MCF 10A (cell line): Measurements from ENCODE around the gene HNRNPC. TPM values are rescaled to one million over a fixed set of nuclear protein-coding genes. Genes with fewer than 3 reads are reported as not detected.
A peak's percentile ranks its signal among the peaks of the same experiment; 100 is the strongest.
"Not testable (repeated sequence)": the region's sequence is repeated elsewhere in the genome, so short reads cannot be mapped to it uniquely, and the experiment has no call there.

Experiments
- BruUV-seq: library from RNA; stranded (reverse); fragments of 400-500 nt; replicated peaks from 2 replicates; lab custom pipeline; 2021; lab: Mats Ljungman, UMichigan
- CTCF ChIA-PET: fragments of 300-600 bp; sonication (Branson Sonifier 250); formaldehyde crosslinking; extraction: SDS; loops from one replicate; lab custom pipeline; 2021; ENCODE audit warnings: antibody characterized with exemption, inconsistent platforms; lab: Yijun Ruan, JAX
- POLR2A ChIA-PET: fragments of 300-600, 350-650 bp; sonication (Branson Sonifier 250); formaldehyde crosslinking; extraction: SDS; loops from one replicate; lab custom pipeline; 2020; ENCODE audit warnings: antibody characterized with exemption, inconsistent platforms; lab: Yijun Ruan, JAX
- DNase-seq: peaks from one replicate; pipeline ENCODE4 v3.0.0-alpha.2; 2018; ENCODE audit not compliant: unreplicated experiment
- H3K27ac Mint-ChIP-seq: one replicate; pipeline ENCODE4 v1.8.0; 2022; ENCODE audit warnings: mild to moderate bottlenecking, low read depth, mixed read lengths; ENCODE audit not compliant: unreplicated experiment
- H3K27me3 Mint-ChIP-seq: one replicate; pipeline ENCODE4 v1.8.0; 2022; ENCODE audit warnings: mixed read lengths; ENCODE audit not compliant: insufficient read depth, unreplicated experiment
- H3K36me3 Mint-ChIP-seq: one replicate; pipeline ENCODE4 v1.8.0; 2022; ENCODE audit warnings: mild to moderate bottlenecking, moderate library complexity, mixed read lengths; ENCODE audit not compliant: insufficient read depth, unreplicated experiment
- H3K4me1 Mint-ChIP-seq: one replicate; pipeline ENCODE4 v1.8.0; 2022; ENCODE audit warnings: mixed read lengths; ENCODE audit not compliant: insufficient read depth, unreplicated experiment
- H3K4me3 Mint-ChIP-seq: one replicate; pipeline ENCODE4 v1.8.0; 2022; ENCODE audit warnings: mild to moderate bottlenecking, moderate library complexity, mixed read lengths; ENCODE audit not compliant: unreplicated experiment
- H3K9me3 Mint-ChIP-seq: one replicate; pipeline ENCODE4 v1.8.0; 2022; ENCODE audit warnings: mixed read lengths; ENCODE audit not compliant: unreplicated experiment
- CTCF ChIP-seq: fragments of 200-600 bp; IDR thresholded peaks from one replicate; pipeline ENCODE4 v1.8.0; 2022; ENCODE audit warnings: antibody characterized with exemption, mild to moderate bottlenecking; ENCODE audit not compliant: unreplicated experiment
- intact Hi-C: fragments of 100-400 bp; cut with micrococcal nuclease; formaldehyde crosslinking; loops from 2 replicates; pipeline ENCODE4 v1.14.1; 2022
- total RNA-seq: library from RNA; stranded (reverse); gene quantifications from 2 replicates; pipeline ENCODE4 v1.2.3, GENCODE V29; 2022

HNRNPC gene
- total RNA-seq, 1 experiment from 2014 or later = 882 TPM

DNA sequence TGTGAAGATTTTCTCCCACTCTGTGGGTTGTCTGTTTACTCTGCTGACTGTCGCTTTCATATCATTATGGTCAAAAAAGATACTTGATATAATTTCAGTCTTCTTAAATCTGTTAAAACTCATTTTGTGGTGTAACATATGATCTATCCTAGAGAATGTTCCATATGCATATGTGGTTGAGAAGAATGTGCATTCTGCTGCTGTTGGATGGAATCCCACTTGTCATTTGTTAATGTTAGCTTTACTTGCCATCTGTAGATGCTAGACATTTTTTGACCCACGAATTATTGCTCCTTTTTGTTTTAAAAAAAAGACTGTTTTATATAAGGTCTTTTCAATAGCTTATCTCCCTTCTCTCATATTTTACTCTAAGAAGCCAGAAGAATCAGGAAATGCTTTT, 87.1 kb downstream of the HNRNPC start:
- no peak for TF ChIP-seq CTCF
- H3K27me3 Mint-ChIP-seq = peaks cover 59% of the 10 kb centered on the region
- ChIA-PET POLR2A (no interaction called here), CTCF (interaction anchor here (0.6 to 0.8 kb wide), 5 partner anchors 10 to 566 kb away, joined by 3 read pairs; no protein-coding TSS in a partner anchor)
- no TSS peak for BruUV-seq
- peaks cover 6% of the 10 kb centered on the region for H3K4me1 Mint-ChIP-seq
- H3K9me3 Mint-ChIP-seq = peaks cover 9% of the 10 kb centered on the region
- H3K4me3 Mint-ChIP-seq = no peak overlapping the region
- DNase-seq = no peak
- H3K27ac Mint-ChIP-seq = no peak overlapping the region
- intact Hi-C loops = no loop called here
- H3K36me3 Mint-ChIP-seq = no peaks in the 10 kb centered on the region

GRCh38 chr14:21171128-21171527, 98.1 kb downstream of the HNRNPC start:
- Mint-ChIP-seq H3K36me3 (peaks cover 5% of the 10 kb centered on the region), H3K4me3 (no peak overlapping the region), H3K27ac (no peak overlapping the region), H3K27me3 (peaks cover 43% of the 10 kb centered on the region), H3K4me1 (peaks cover 8% of the 10 kb centered on the region), H3K9me3 (peaks cover 21% of the 10 kb centered on the region)
- intact Hi-C loops = no loop called here
- ChIA-PET CTCF (interaction anchor here (0.7 kb wide), 1 partner anchor 9 kb away, joined by 3 read pairs; no protein-coding TSS in a partner anchor), POLR2A (no interaction called here)
- no peak for TF ChIP-seq CTCF
- DNase-seq = peak; percentile 8
- no TSS peak for BruUV-seq

DNA sequence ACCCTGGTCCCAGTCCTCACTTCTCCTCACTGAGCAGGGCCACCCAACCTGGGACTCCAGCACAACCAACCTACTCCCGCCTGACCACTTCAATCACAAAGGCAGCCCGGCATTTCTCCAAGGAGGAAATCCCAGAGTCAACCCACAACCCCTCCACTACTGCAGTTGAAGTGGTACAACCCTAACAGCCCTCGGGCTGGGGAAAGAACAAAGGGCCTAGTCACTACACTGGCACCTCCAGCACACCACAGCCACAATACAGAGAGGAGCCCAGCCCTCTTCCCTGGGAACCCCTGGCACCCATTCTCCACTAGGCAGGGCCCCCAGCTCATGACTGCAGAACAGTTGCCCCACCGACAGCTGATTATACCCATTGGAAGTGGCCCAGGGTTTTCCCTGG, 99.7 kb downstream of the HNRNPC start:
- ChIA-PET CTCF (interaction anchor here (1.1 kb wide), 2 partner anchors 12 to 77 kb away, joined by 3 read pairs; no protein-coding TSS in a partner anchor), POLR2A (no interaction called here)
- intact Hi-C loops = no loop called here
- no TSS peak for BruUV-seq
- H3K9me3 Mint-ChIP-seq = peaks cover 21% of the 10 kb centered on the region
- H3K36me3 Mint-ChIP-seq = peaks cover 5% of the 10 kb centered on the region
- H3K27ac Mint-ChIP-seq = no peak overlapping the region
- peaks cover 31% of the 10 kb centered on the region for H3K27me3 Mint-ChIP-seq
- DNase-seq = no peak
- no peak for TF ChIP-seq CTCF
- no peak overlapping the region for H3K4me3 Mint-ChIP-seq
- peaks cover 11% of the 10 kb centered on the region for H3K4me1 Mint-ChIP-seq

GRCh38 chr14:21168055-21168454, 101.2 kb downstream of the HNRNPC start:
- ChIA-PET POLR2A (interaction anchor here (0.6 kb wide), 1 partner anchor 270 kb away, joined by 3 read pairs; no protein-coding TSS in a partner anchor), CTCF (interaction anchor here (0.7 kb wide), 1 partner anchor 63 kb away, joined by 4 read pairs; no protein-coding TSS in a partner anchor)
- peaks cover 5% of the 10 kb centered on the region for H3K36me3 Mint-ChIP-seq
- peaks cover 17% of the 10 kb centered on the region for H3K9me3 Mint-ChIP-seq
- no peak overlapping the region for H3K27ac Mint-ChIP-seq
- BruUV-seq = no TSS peak
- no peak for TF ChIP-seq CTCF
- peaks cover 24% of the 10 kb centered on the region for H3K27me3 Mint-ChIP-seq
- no peak overlapping the region for H3K4me3 Mint-ChIP-seq
- peak; percentile 5 for DNase-seq
- intact Hi-C loops = no loop called here
- peaks cover 11% of the 10 kb centered on the region for H3K4me1 Mint-ChIP-seq

DNA sequence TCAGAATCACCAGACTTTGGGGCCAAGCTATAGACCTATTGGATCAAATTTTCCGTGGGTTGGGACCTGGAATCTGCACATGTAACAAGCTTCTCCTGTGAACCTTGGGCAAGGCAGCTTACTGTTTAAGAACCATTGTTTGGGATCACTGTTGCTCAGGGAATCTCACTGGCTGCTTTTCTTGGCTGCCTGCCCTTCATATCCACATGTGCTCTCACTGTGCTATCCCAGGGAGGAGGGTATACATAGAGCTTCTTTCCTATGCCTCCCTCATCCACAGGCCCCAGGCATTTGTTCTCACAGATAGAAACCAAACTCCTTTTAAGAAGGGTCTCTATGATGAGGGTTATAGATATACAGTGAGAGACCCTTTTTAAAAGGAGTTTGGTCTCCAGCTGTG, 103.6 kb downstream of the HNRNPC start:
- H3K4me3 Mint-ChIP-seq, H3K27ac Mint-ChIP-seq, H3K4me1 Mint-ChIP-seq, CTCF ChIA-PET, intact Hi-C loops, H3K36me3 Mint-ChIP-seq, POLR2A ChIA-PET, BruUV-seq, H3K9me3 Mint-ChIP-seq: not testable (repeated sequence)
- H3K27me3 Mint-ChIP-seq = peaks cover 31% of the 10 kb centered on the region
- DNase-seq = peak; percentile 6

DNA sequence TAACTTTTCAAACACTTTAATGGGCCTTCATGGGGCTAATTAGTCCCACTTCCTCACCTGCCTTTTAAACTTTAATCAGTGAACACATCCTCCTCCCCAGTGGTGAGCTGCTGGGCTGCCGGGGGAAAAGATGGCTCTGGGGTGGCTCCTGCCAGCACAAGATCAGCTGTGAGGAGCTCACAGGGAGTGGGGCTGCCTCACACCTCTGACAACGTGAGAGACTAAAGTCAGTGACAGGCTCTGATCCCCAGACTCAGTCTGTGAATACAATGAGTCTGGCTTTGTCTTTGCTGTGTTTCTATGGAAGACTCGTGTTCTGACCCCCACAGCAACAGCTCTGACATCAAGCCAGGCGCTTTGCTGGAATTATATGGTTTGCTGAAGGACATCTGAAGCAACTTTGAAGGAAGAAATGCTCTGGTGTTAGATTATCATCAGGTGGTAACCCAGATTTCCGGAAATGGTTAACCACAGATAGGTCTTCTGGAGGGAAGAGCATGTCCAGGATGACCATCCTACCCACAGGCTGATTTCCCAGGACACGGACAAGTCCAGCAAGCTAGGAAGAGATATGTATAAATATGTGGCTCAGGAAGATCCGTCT, 104.1 kb downstream of the HNRNPC start:
- DNase-seq, H3K36me3 Mint-ChIP-seq, H3K4me1 Mint-ChIP-seq, intact Hi-C loops, POLR2A ChIA-PET, H3K9me3 Mint-ChIP-seq, H3K27ac Mint-ChIP-seq, BruUV-seq, H3K4me3 Mint-ChIP-seq: not testable (repeated sequence)
- peaks cover 31% of the 10 kb centered on the region for H3K27me3 Mint-ChIP-seq
- CTCF ChIA-PET = interaction anchor here (0.8 kb wide), 1 partner anchor 30 kb away, joined by 3 read pairs; no protein-coding TSS in a partner anchor
